Measurements from ENCODE around the gene ALDH3A1.

GRCh38 chr17:19763416-19763815 lies 15.3 kb upstream of the ALDH3A1 start:
- TF ChIP-seq POLR2A (IDR thresholded peaks at IDR 0.05; ENCODE audit: low read depth, low read length) (no peak), POLR2AphosphoS5 (IDR thresholded peaks at IDR 0.05; ENCODE audit: low read depth, low read length) (no peak), POU2F2 (IDR thresholded peaks at IDR 0.05; ENCODE audit: low read depth, low read length) (no peak), TAF1 (IDR thresholded peaks at IDR 0.05; ENCODE audit: low read depth, low read length) (no peak)
